K562 (cell line): Measurements from ENCODE around the gene BRCC3. TPM values are rescaled to one million over a fixed set of nuclear protein-coding genes. Genes with fewer than 3 reads are reported as not detected.

ENCODE experiments used
- C11orf30 ChIP-seq: fragments of 450-650 bp; IDR thresholded peaks from 2 replicates; pipeline ENCODE4 v1.6.1; 2016; ENCODE audit warnings: low read depth, mild to moderate bottlenecking
- GABPA ChIP-seq: fragments of 200-800 bp; sonication (Bioruptor generic); conservative IDR thresholded peaks from 2 replicates; pipeline ENCODE4 v1.6.1; 2016; ENCODE audit warnings: low read depth, missing genetic modification characterization, missing compliant biosample characterization
- ID3 ChIP-seq, 2 experiments: fragments of 250-450 bp in 1 of 2; fragments of 450-650 bp in 1 of 2; sonication (Bioruptor Pico) in 1 of 2; IDR thresholded peaks; 2 replicates each; pipeline versions ENCODE4 v1.6.1 to v1.8.0; 2016 to 2021; ENCODE audit warnings: mild to moderate bottlenecking in 2 of 2, moderate library complexity in 2 of 2, missing compliant biosample characterization in 1 of 2, missing genetic modification characterization in 1 of 2
- REST ChIP-seq, 2 experiments: fragments of 450-650 bp; formaldehyde crosslinking in 1 of 2; IDR thresholded peaks; 2 replicates each; pipeline versions ENCODE4 v1.4.0 to v1.6.1; 2014 to 2020; ENCODE audit warnings: mild to moderate bottlenecking in 2 of 2, borderline replicate concordance in 1 of 2, low read depth in 1 of 2
- SRF ChIP-seq, 2 experiments: fragments of 250-450, 450-650 bp in 1 of 2; sonication (Bioruptor Pico) in 1 of 2; sonication (generic) in 1 of 2; formaldehyde crosslinking; IDR thresholded peaks; 2 replicates each; pipeline versions ENCODE4 v1.5.0 to v1.5.1; 2020 to 2022; ENCODE audit warnings: mild to moderate bottlenecking in 1 of 2, missing genetic modification reagents in 1 of 2
- TFAP4 ChIP-seq: sonication (generic); formaldehyde crosslinking; IDR thresholded peaks from 2 replicates; pipeline ENCODE4 v1.8.0; 2022; ENCODE audit warnings: missing genetic modification reagents, mild to moderate bottlenecking, moderate library complexity, borderline replicate concordance
- ZBTB33 ChIP-seq: sonication (generic); formaldehyde crosslinking; IDR thresholded peaks from 2 replicates; pipeline ENCODE4 v1.8.1; 2023; ENCODE audit warnings: mild to moderate bottlenecking, missing genetic modification reagents
- ZC3H4 ChIP-seq: sonication (generic); formaldehyde crosslinking; IDR thresholded peaks from 2 replicates; pipeline ENCODE4 v1.9.0; 2021; ENCODE audit warnings: missing genetic modification reagents, borderline replicate concordance
- polyA plus RNA-seq, 8 experiments: library from polyadenylated mRNA; depleted of rRNA in 4 of 8; stranded (reverse) in 5 of 8; unstranded in 3 of 8; fragments of >200 nt; fragmentation: Nextera tagmentation in 2 of 8; fragmentation: Illumina TruSeq in 1 of 8; extraction: Ambion mirVana in 2 of 8; extraction: Trizol in 1 of 8; gene quantifications; 2 replicates each; pipeline versions ENCODE4 v1.2.1 to v1.2.3, GENCODE V29; 2011 to 2014; ENCODE audit warnings: inconsistent platforms in 1 of 8, missing spikeins in 1 of 8
- total RNA-seq, 7 experiments: library from RNA; depleted of rRNA in 6 of 7; stranded (reverse); fragments of >200 nt in 6 of 7; fragmentation: Illumina TruSeq in 2 of 7; extraction: Trizol in 2 of 7; gene quantifications; 2 replicates each; pipeline versions ENCODE4 v1.2.1 to v1.2.3, GENCODE V29; 2011 to 2021; ENCODE audit warnings: low replicate concordance in 1 of 7

Gene BRCC3
- total and polyA plus RNA-seq, 9 of the 15 experiments (the other 6 are each of a cell fraction or from before 2014, with no cell fraction given) = 9.6 to 44.8 (median 26.7) TPM

GRCh38 chrX:155086202-155086840 is 15.0 kb downstream of the BRCC3 start (continued):
- peak; percentile 92 for TF ChIP-seq ZBTB33 (CRISPR knock-in tag)
- TF ChIP-seq REST (IDR thresholded peaks at IDR 0.05; ENCODE audit: borderline replicate concordance) = peak; percentile 62
- no peak for TF ChIP-seq REST (CRISPR knock-in tag; IDR thresholded peaks at IDR 0.05; ENCODE audit: low read depth)
- TF ChIP-seq TFAP4 (CRISPR knock-in tag) = 0 out of 2 replicates have a peak, but pooled peaks have one; percentile 9
- no peak for TF ChIP-seq GABPA (tag)
- TF ChIP-seq ID3 (CRISPR knock-in tag; IDR thresholded peaks at IDR 0.05) = no peak
- TF ChIP-seq ID3 (tag; IDR thresholded peaks at IDR 0.05) = no peak
- TF ChIP-seq C11orf30 = no peak
- TF ChIP-seq SRF (CRISPR knock-in tag; IDR thresholded peaks at IDR 0.05) = no peak
- no peak for TF ChIP-seq ZC3H4
